Gastroesophageal sphincter (tissue), 3 donors: ENCODE data around the gene TNNI3.

Experiments
- EP300 ChIP-seq: sonication (generic); formaldehyde crosslinking; IDR thresholded peaks from one replicate; pipeline ENCODE4 v1.6.1; 2017; ENCODE audit warnings: antibody characterized with exemption, mild to moderate bottlenecking
- POLR2A ChIP-seq, 2 donors: fragments of 450-650 bp; IDR thresholded peaks; one replicate each; pipeline ENCODE4 v1.6.1; 2017; ENCODE audit warnings: antibody characterized with exemption in 2 of 2, mild to moderate bottlenecking in 2 of 2, moderate library complexity in 1 of 2
- POLR2AphosphoS5 ChIP-seq: sonication (generic); formaldehyde crosslinking; IDR thresholded peaks from one replicate; pipeline ENCODE4 v1.6.1; 2017; ENCODE audit warnings: antibody characterized with exemption
- TF ChIP-seq, protein P1 (sequence below), 4 experiments: fragments of 200-600 bp in 2 of 4; fragments of 450-650 bp in 2 of 4; sonication (generic) in 1 of 4; IDR thresholded peaks; one replicate each; pipeline ENCODE4 v1.5.1; 2017 to 2019; ENCODE audit warnings: antibody characterized with exemption in 4 of 4, mild to moderate bottlenecking in 2 of 4, moderate library complexity in 2 of 4

DNA sequence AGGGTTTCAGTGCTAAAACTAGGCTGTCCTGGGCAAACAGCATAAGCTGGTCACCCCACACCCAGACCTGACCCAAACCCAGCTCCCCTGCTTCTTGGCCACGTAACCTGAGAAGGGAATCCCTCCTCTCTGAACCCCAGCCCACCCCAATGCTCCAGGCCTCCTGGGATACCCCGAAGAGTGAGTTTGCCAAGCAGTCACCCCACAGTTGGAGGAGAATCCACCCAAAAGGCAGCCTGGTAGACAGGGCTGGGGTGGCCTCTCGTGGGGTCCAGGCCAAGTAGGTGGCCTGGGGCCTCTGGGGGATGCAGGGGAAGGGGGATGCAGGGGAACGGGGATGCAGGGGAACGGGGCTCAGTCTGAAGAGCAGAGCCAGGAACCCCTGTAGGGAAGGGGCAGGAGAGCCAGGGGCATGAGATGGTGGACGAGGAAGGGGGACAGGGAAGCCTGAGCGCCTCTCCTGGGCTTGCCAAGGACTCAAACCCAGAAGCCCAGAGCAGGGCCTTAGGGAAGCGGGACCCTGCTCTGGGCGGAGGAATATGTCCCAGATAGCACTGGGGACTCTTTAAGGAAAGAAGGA, 42.9 kb downstream of the TNNI3 start:
- TF ChIP-seq, protein P1, sequence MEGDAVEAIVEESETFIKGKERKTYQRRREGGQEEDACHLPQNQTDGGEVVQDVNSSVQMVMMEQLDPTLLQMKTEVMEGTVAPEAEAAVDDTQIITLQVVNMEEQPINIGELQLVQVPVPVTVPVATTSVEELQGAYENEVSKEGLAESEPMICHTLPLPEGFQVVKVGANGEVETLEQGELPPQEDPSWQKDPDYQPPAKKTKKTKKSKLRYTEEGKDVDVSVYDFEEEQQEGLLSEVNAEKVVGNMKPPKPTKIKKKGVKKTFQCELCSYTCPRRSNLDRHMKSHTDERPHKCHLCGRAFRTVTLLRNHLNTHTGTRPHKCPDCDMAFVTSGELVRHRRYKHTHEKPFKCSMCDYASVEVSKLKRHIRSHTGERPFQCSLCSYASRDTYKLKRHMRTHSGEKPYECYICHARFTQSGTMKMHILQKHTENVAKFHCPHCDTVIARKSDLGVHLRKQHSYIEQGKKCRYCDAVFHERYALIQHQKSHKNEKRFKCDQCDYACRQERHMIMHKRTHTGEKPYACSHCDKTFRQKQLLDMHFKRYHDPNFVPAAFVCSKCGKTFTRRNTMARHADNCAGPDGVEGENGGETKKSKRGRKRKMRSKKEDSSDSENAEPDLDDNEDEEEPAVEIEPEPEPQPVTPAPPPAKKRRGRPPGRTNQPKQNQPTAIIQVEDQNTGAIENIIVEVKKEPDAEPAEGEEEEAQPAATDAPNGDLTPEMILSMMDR (IDR thresholded peaks at IDR 0.05) = no peak
- TF ChIP-seq POLR2AphosphoS5 = no peak
- TF ChIP-seq EP300 = no peak
- TF ChIP-seq POLR2A (IDR thresholded peaks at IDR 0.05) = no peak
